ENCODE results near the gene CSNK2A1.

CSNK2A1 gene

GRCh38 chr20:576156-576555, 32.6 kb upstream of the CSNK2A1 start:
- peaks cover 35% of the 10 kb centered on the region for H3K4me1 ChIP-seq (ENCODE audit: control insufficient read depth, insufficient read depth, low read length)
- no peak overlapping the region for H3K4me3 ChIP-seq (ENCODE audit: low read depth, low read length)
- no peak overlapping the region for H3K9ac ChIP-seq (ENCODE audit: low read depth, low read length)
- H3K9me3 ChIP-seq (ENCODE audit: control insufficient read depth, insufficient read depth, low read length): no peaks in the 10 kb centered on the region
- H3K27me3 ChIP-seq (ENCODE audit: control insufficient read depth, insufficient read depth, low read length): peaks cover 9% of the 10 kb centered on the region; the same call in 1 of the 2 replicates
- no peak overlapping the region for H3K27ac ChIP-seq (ENCODE audit: low read depth, low read length)
- no peaks in the 10 kb centered on the region for H3K36me3 ChIP-seq (ENCODE audit: control insufficient read depth, insufficient read depth, low read length)

GRCh38 chr20:575230-575629, 31.6 kb upstream of the CSNK2A1 start:
- H3K9ac ChIP-seq (ENCODE audit: low read depth, low read length): no peak overlapping the region
- no peaks in the 10 kb centered on the region for H3K36me3 ChIP-seq (ENCODE audit: control insufficient read depth, insufficient read depth, low read length)
- peaks cover 9% of the 10 kb centered on the region; the same call in 1 of the 2 replicates for H3K27me3 ChIP-seq (ENCODE audit: control insufficient read depth, insufficient read depth, low read length)
- H3K4me3 ChIP-seq (ENCODE audit: low read depth, low read length): no peak overlapping the region
- no peak overlapping the region for H3K27ac ChIP-seq (ENCODE audit: low read depth, low read length)
- H3K9me3 ChIP-seq (ENCODE audit: control insufficient read depth, insufficient read depth, low read length): no peaks in the 10 kb centered on the region
- H3K4me1 ChIP-seq (ENCODE audit: control insufficient read depth, insufficient read depth, low read length): peaks cover 36% of the 10 kb centered on the region

GRCh38 chr20:574297-574942, 30.8 kb upstream of the CSNK2A1 start:
- Histone ChIP-seq H3K4me1 (ENCODE audit: control insufficient read depth, insufficient read depth, low read length) (peaks cover 36% of the 10 kb centered on the region), H3K27me3 (ENCODE audit: control insufficient read depth, insufficient read depth, low read length) (peaks cover 9% of the 10 kb centered on the region; the same call in 1 of the 2 replicates), H3K4me3 (ENCODE audit: low read depth, low read length) (no peak overlapping the region), H3K9me3 (ENCODE audit: control insufficient read depth, insufficient read depth, low read length) (no peaks in the 10 kb centered on the region), H3K36me3 (ENCODE audit: control insufficient read depth, insufficient read depth, low read length) (no peaks in the 10 kb centered on the region), H3K9ac (ENCODE audit: low read depth, low read length) (0 out of 2 replicates have a peak overlapping the region, but pooled peaks have one; percentile 16), H3K27ac (ENCODE audit: low read depth, low read length) (peak overlapping the region; percentile 67)

GRCh38 chr20:573414-574296, 30.1 kb upstream of the CSNK2A1 start:
- peak overlapping the region; percentile 67 for H3K27ac ChIP-seq (ENCODE audit: low read depth, low read length)

GRCh38 chr20:572727-573126, 29.1 kb upstream of the CSNK2A1 start:
- Histone ChIP-seq H3K36me3 (ENCODE audit: control insufficient read depth, insufficient read depth, low read length) (no peaks in the 10 kb centered on the region), H3K4me3 (ENCODE audit: low read depth, low read length) (no peak overlapping the region), H3K27ac (ENCODE audit: low read depth, low read length) (no peak overlapping the region), H3K27me3 (ENCODE audit: control insufficient read depth, insufficient read depth, low read length) (peaks cover 9% of the 10 kb centered on the region; the same call in 1 of the 2 replicates), H3K4me1 (ENCODE audit: control insufficient read depth, insufficient read depth, low read length) (peaks cover 42% of the 10 kb centered on the region), H3K9me3 (ENCODE audit: control insufficient read depth, insufficient read depth, low read length) (no peaks in the 10 kb centered on the region), H3K9ac (ENCODE audit: low read depth, low read length) (no peak overlapping the region)

More at GRCh38 chr20:573414-574296, 30.1 kb upstream of the CSNK2A1 start:
- Histone ChIP-seq H3K9ac (ENCODE audit: low read depth, low read length) (no peak overlapping the region), H3K27me3 (ENCODE audit: control insufficient read depth, insufficient read depth, low read length) (peaks cover 9% of the 10 kb centered on the region; the same call in 1 of the 2 replicates), H3K4me1 (ENCODE audit: control insufficient read depth, insufficient read depth, low read length) (peaks cover 38% of the 10 kb centered on the region), H3K4me3 (ENCODE audit: low read depth, low read length) (no peak overlapping the region), H3K9me3 (ENCODE audit: control insufficient read depth, insufficient read depth, low read length) (no peaks in the 10 kb centered on the region), H3K36me3 (ENCODE audit: control insufficient read depth, insufficient read depth, low read length) (no peaks in the 10 kb centered on the region)

- Histone ChIP-seq H3K4me1 (ENCODE audit: control insufficient read depth, insufficient read depth, low read length) (peaks cover 36% of the 10 kb centered on the region), H3K36me3 (ENCODE audit: control insufficient read depth, insufficient read depth, low read length) (no peaks in the 10 kb centered on the region), H3K4me3 (ENCODE audit: low read depth, low read length) (no peak overlapping the region), H3K27ac (ENCODE audit: low read depth, low read length) (peak overlapping the region; percentile 21), H3K27me3 (ENCODE audit: control insufficient read depth, insufficient read depth, low read length) (peaks cover 9% of the 10 kb centered on the region; the same call in 1 of the 2 replicates), H3K9me3 (ENCODE audit: control insufficient read depth, insufficient read depth, low read length) (no peaks in the 10 kb centered on the region), H3K9ac (ENCODE audit: low read depth, low read length) (no peak overlapping the region)
Measured at GRCh38 chr20:571754-572441, 28.3 kb upstream of the CSNK2A1 start.

- Histone ChIP-seq H3K9ac (ENCODE audit: low read depth, low read length) (no peak overlapping the region), H3K4me3 (ENCODE audit: low read depth, low read length) (no peak overlapping the region), H3K4me1 (ENCODE audit: control insufficient read depth, insufficient read depth, low read length) (peaks cover 21% of the 10 kb centered on the region), H3K27ac (ENCODE audit: low read depth, low read length) (peak overlapping the region; percentile 41), H3K36me3 (ENCODE audit: control insufficient read depth, insufficient read depth, low read length) (no peaks in the 10 kb centered on the region), H3K27me3 (ENCODE audit: control insufficient read depth, insufficient read depth, low read length) (peaks cover 9% of the 10 kb centered on the region; the same call in 1 of the 2 replicates), H3K9me3 (ENCODE audit: control insufficient read depth, insufficient read depth, low read length) (no peaks in the 10 kb centered on the region)
Measured at GRCh38 chr20:568673-569415, 25.3 kb upstream of the CSNK2A1 start.

GRCh38 chr20:568097-568652, 24.6 kb upstream of the CSNK2A1 start:
- no peaks in the 10 kb centered on the region for H3K9me3 ChIP-seq (ENCODE audit: control insufficient read depth, insufficient read depth, low read length)
- H3K36me3 ChIP-seq (ENCODE audit: control insufficient read depth, insufficient read depth, low read length): no peaks in the 10 kb centered on the region
- H3K4me3 ChIP-seq (ENCODE audit: low read depth, low read length): no peak overlapping the region
- H3K27me3 ChIP-seq (ENCODE audit: control insufficient read depth, insufficient read depth, low read length): peaks cover 4% of the 10 kb centered on the region; the same call in 1 of the 2 replicates
- H3K4me1 ChIP-seq (ENCODE audit: control insufficient read depth, insufficient read depth, low read length): peaks cover 19% of the 10 kb centered on the region
- no peak overlapping the region for H3K9ac ChIP-seq (ENCODE audit: low read depth, low read length)
- peak overlapping the region; percentile 41 for H3K27ac ChIP-seq (ENCODE audit: low read depth, low read length)

- H3K4me1 ChIP-seq (ENCODE audit: control insufficient read depth, insufficient read depth, low read length): peaks cover 6% of the 10 kb centered on the region; the same call in 1 of the 2 replicates
- H3K27ac ChIP-seq (ENCODE audit: low read depth, low read length): no peak overlapping the region
- H3K36me3 ChIP-seq (ENCODE audit: control insufficient read depth, insufficient read depth, low read length): no peaks in the 10 kb centered on the region
- H3K9ac ChIP-seq (ENCODE audit: low read depth, low read length): no peak overlapping the region
- H3K4me3 ChIP-seq (ENCODE audit: low read depth, low read length): no peak overlapping the region
- H3K27me3 ChIP-seq (ENCODE audit: control insufficient read depth, insufficient read depth, low read length): no peaks in the 10 kb centered on the region
- H3K9me3 ChIP-seq (ENCODE audit: control insufficient read depth, insufficient read depth, low read length): no peaks in the 10 kb centered on the region
Measured at GRCh38 chr20:564192-564591, 20.6 kb upstream of the CSNK2A1 start.

GRCh38 chr20:563187-563586, 19.6 kb upstream of the CSNK2A1 start:
- Histone ChIP-seq H3K27me3 (ENCODE audit: control insufficient read depth, insufficient read depth, low read length) (no peaks in the 10 kb centered on the region), H3K27ac (ENCODE audit: low read depth, low read length) (no peak overlapping the region), H3K36me3 (ENCODE audit: control insufficient read depth, insufficient read depth, low read length) (no peaks in the 10 kb centered on the region)

More at GRCh38 chr20:563187-563586, 19.6 kb upstream of the CSNK2A1 start:
- H3K9me3 ChIP-seq (ENCODE audit: control insufficient read depth, insufficient read depth, low read length): no peaks in the 10 kb centered on the region
- no peak overlapping the region for H3K9ac ChIP-seq (ENCODE audit: low read depth, low read length)
- no peak overlapping the region for H3K4me3 ChIP-seq (ENCODE audit: low read depth, low read length)
- H3K4me1 ChIP-seq (ENCODE audit: control insufficient read depth, insufficient read depth, low read length): no peaks in the 10 kb centered on the region

All from HUES48 (cell line).